ENCODE data around the gene C15orf61. TPM values are rescaled to one million over a fixed set of nuclear protein-coding genes. Genes with fewer than 3 reads are reported as not detected.

The C15orf61 gene
- total RNA-seq, 1 experiment from 2014 or later, result 4.0 TPM

Other genes starting within 250 kb of the C15orf61 start
- gene MAP2K5, start 21.6 kb downstream of the C15orf61 start, total RNA-seq (2014; rRNA removed), result 2.4 and 4.2 TPM in 2 replicates

Measured in LHCN-M2 (cell line).